SK-N-SH treated with all-trans-retinoic acid at 6 μM for 48 hours (cell line): ENCODE measurements around the gene CCDC178.

ENCODE experiments used
- CREB5 ChIP-seq: fragments of 250-450 bp; sonication (Bioruptor Pico); IDR thresholded peaks from 2 replicates; pipeline ENCODE4 v1.5.1; 2020; ENCODE audit warnings: low read depth, mild to moderate bottlenecking, moderate library complexity
- ESRRG ChIP-seq: fragments of 250-450 bp; sonication (Bioruptor Pico); IDR thresholded peaks from 2 replicates; pipeline ENCODE4 v1.6.1; 2021; ENCODE audit warnings: mild to moderate bottlenecking
- PATZ1 ChIP-seq: fragments of 250-450 bp; sonication (Bioruptor Pico); IDR thresholded peaks from 2 replicates; pipeline ENCODE4 v1.8.0; 2020; ENCODE audit warnings: mild to moderate bottlenecking, moderate library complexity, borderline replicate concordance
- TOX ChIP-seq: fragments of 250-450 bp; sonication (Bioruptor Pico); IDR thresholded peaks from 2 replicates; pipeline ENCODE4 v1.8.0; 2021; ENCODE audit warnings: mild to moderate bottlenecking, moderate library complexity, borderline replicate concordance
- ZFP3 ChIP-seq: fragments of 250-450 bp; sonication (Bioruptor Pico); IDR thresholded peaks from 2 replicates; pipeline ENCODE4 v1.5.0; 2020; ENCODE audit warnings: mild to moderate bottlenecking, moderate library complexity

- TF ChIP-seq ESRRG (CRISPR knock-in tag) = no peak
- TF ChIP-seq PATZ1 (CRISPR knock-in tag) = no peak
- TF ChIP-seq CREB5 (CRISPR knock-in tag) = no peak
- no peak for TF ChIP-seq TOX (CRISPR knock-in tag)
- no peak for TF ChIP-seq ZFP3 (CRISPR knock-in tag)
These were observed 546.6 kb downstream of the CCDC178 start for GRCh38 chr18:32893915-32894314.
